NCI-H2081 (cell line): ENCODE data around the gene MAP6D1.
A peak's percentile ranks its signal among the peaks of the same experiment; 100 is the strongest.

Experiments
- DNase-seq, 2 experiments: peaks; one replicate each; lab custom pipeline; 2025; lab: John Stamatoyannopoulos, UW

Gene MAP6D1

GRCh38 chr3:183823963-183824362, 1.4 kb downstream of the MAP6D1 start:
- peak; percentile 46 to 77 for DNase-seq

GRCh38 chr3:183822631-183823030, 2.7 kb downstream of the MAP6D1 start:
- no peak for DNase-seq

- no peak for DNase-seq
These were observed 5.5 kb downstream of the MAP6D1 start for GRCh38 chr3:183819831-183820230.

GRCh38 chr3:183818706-183819624, 6.4 kb downstream of the MAP6D1 start:
- DNase-seq: no peak

GRCh38 chr3:183818041-183818620, 7.2 kb downstream of the MAP6D1 start:
- DNase-seq: peak in 1 of 2 experiments; percentile 24

GRCh38 chr3:183817639-183818038, 7.7 kb downstream of the MAP6D1 start:
- DNase-seq: no peak

- no peak for DNase-seq
These were observed 8.5 kb downstream of the MAP6D1 start for GRCh38 chr3:183816681-183817510.

GRCh38 chr3:183815951-183816475, 9.4 kb downstream of the MAP6D1 start:
- no peak for DNase-seq

- DNase-seq: no peak
These were observed 9.8 kb downstream of the MAP6D1 start for GRCh38 chr3:183815563-183815940.

- DNase-seq: no peak
These were observed 11.1 kb downstream of the MAP6D1 start for GRCh38 chr3:183814240-183814639.

GRCh38 chr3:183812761-183813445, 12.5 kb downstream of the MAP6D1 start:
- DNase-seq: no peak

GRCh38 chr3:183811638-183812037, 13.7 kb downstream of the MAP6D1 start:
- no peak for DNase-seq

- no peak for DNase-seq
These were observed 14.5 kb downstream of the MAP6D1 start for GRCh38 chr3:183810643-183811594.

GRCh38 chr3:183809270-183809669, 16.1 kb downstream of the MAP6D1 start:
- peak; percentile 54 to 89 for DNase-seq

- DNase-seq: no peak
These were observed 17.0 kb downstream of the MAP6D1 start for GRCh38 chr3:183808355-183808754.

GRCh38 chr3:183807881-183808280, 17.5 kb downstream of the MAP6D1 start:
- no peak for DNase-seq

- peak; percentile 99 to 100 for DNase-seq
These were observed 18.1 kb downstream of the MAP6D1 start for GRCh38 chr3:183807209-183807728.

GRCh38 chr3:183802989-183803388, 22.4 kb downstream of the MAP6D1 start:
- no peak for DNase-seq

- no peak for DNase-seq
These were observed 23.8 kb downstream of the MAP6D1 start for GRCh38 chr3:183801601-183802000.

GRCh38 chr3:183800243-183800863, 25.0 kb downstream of the MAP6D1 start:
- no peak for DNase-seq
